DND-41 (cell line): ENCODE results near the gene NR2E1.

Source experiments
- CTCF ChIP-seq: IDR thresholded peaks from 2 replicates; pipeline ENCODE4 v1.5.1; 2012; ENCODE audit warnings: borderline replicate concordance, low read length, moderate library complexity, mild to moderate bottlenecking; ENCODE audit not compliant: poor library complexity, severe bottlenecking; ENCODE audit errors: extremely low read depth
- EZH2 ChIP-seq: IDR thresholded peaks from 3 replicates; pipeline ENCODE4 v1.6.1; 2012; ENCODE audit warnings: borderline replicate concordance, low read depth, mild to moderate bottlenecking, moderate library complexity, low read length, inconsistent platforms; ENCODE audit not compliant: severe bottlenecking

- TF ChIP-seq CTCF (no peak), EZH2 (no peak)
Measured at GRCh38 chr6:108156180-108156937, 9.5 kb upstream of the NR2E1 start.
